OCI-LY3 (cell line): Measurements from ENCODE around the gene ASCC1.

Experiments used
- H2AFZ ChIP-seq: fragments of 200-600, 300-600 bp; shearing (Covaris generic); 2 replicates; pipeline ENCODE4 v1.6.0; 2014; ENCODE audit warnings: antibody characterized with exemption, low read depth, low read length
- H3K27ac ChIP-seq: fragments of 200-600, 300-600 bp; sonication (generic); 2 replicates; pipeline ENCODE4 v1.5.1; 2014; ENCODE audit warnings: mild to moderate bottlenecking, low read length, moderate library complexity, mixed read lengths
- H3K27me3 ChIP-seq: fragments of 200-600, 300-600 bp; sonication (generic); 2 replicates; pipeline ENCODE4 v1.6.1; 2014; ENCODE audit warnings: low read depth, low read length, mixed read lengths
- H3K36me3 ChIP-seq: fragments of 200-600, 300-600 bp; sonication (generic); replicated peaks from 2 replicates; pipeline ENCODE3; 2014; ENCODE audit warnings: low read depth, low read length, mixed read lengths
- H3K4me1 ChIP-seq: fragments of 300-600, 200-600 bp; sonication (generic); 2 replicates; pipeline ENCODE4 v1.6.1; 2014; ENCODE audit warnings: low read length, mixed read lengths
- H3K4me2 ChIP-seq: fragments of 200-600, 300-600 bp; sonication (generic); 2 replicates; pipeline ENCODE4 v1.6.1; 2014; ENCODE audit warnings: low read length, mixed read lengths
- H3K4me3 ChIP-seq: fragments of 300-600, 200-600 bp; sonication (generic); 2 replicates; pipeline ENCODE4 v1.5.1; 2014; ENCODE audit warnings: antibody characterized with exemption, mild to moderate bottlenecking, low read length, moderate library complexity
- H3K79me2 ChIP-seq: fragments of 300-600, 200-600 bp; shearing (Covaris generic); 2 replicates; pipeline ENCODE4 v1.6.1; 2014; ENCODE audit warnings: mild to moderate bottlenecking, low read length, mixed read lengths
- H3K9ac ChIP-seq: fragments of 300-600, 200-600 bp; shearing (Covaris generic); 2 replicates; pipeline ENCODE4 v1.6.0; 2014; ENCODE audit warnings: mild to moderate bottlenecking, low read length, moderate library complexity
- H3K9me3 ChIP-seq: fragments of 200-600, 300-600 bp; shearing (Covaris generic); 2 replicates; pipeline ENCODE4 v1.6.1; 2014; ENCODE audit warnings: low read length, mixed read lengths; ENCODE audit not compliant: insufficient read depth
- H4K20me1 ChIP-seq: fragments of 200-600, 300-600 bp; sonication (generic); 2 replicates; pipeline ENCODE4 v1.6.1; 2016; ENCODE audit warnings: low read length, mixed read lengths; ENCODE audit not compliant: insufficient read depth
- EZH2phosphoT487 ChIP-seq: fragments of 200-600 bp; shearing (Covaris generic); IDR thresholded peaks from 2 replicates; pipeline ENCODE4 v1.6.1; 2018; ENCODE audit warnings: antibody characterized with exemption, mixed run types, low read depth
- TF ChIP-seq, protein P1 (sequence below): fragments of 200-600, 300-600 bp; sonication (generic); IDR thresholded peaks from 2 replicates; pipeline ENCODE4 v1.5.1; 2014; ENCODE audit warnings: antibody characterized with exemption, low read length, low read depth

The ASCC1 gene

DNA sequence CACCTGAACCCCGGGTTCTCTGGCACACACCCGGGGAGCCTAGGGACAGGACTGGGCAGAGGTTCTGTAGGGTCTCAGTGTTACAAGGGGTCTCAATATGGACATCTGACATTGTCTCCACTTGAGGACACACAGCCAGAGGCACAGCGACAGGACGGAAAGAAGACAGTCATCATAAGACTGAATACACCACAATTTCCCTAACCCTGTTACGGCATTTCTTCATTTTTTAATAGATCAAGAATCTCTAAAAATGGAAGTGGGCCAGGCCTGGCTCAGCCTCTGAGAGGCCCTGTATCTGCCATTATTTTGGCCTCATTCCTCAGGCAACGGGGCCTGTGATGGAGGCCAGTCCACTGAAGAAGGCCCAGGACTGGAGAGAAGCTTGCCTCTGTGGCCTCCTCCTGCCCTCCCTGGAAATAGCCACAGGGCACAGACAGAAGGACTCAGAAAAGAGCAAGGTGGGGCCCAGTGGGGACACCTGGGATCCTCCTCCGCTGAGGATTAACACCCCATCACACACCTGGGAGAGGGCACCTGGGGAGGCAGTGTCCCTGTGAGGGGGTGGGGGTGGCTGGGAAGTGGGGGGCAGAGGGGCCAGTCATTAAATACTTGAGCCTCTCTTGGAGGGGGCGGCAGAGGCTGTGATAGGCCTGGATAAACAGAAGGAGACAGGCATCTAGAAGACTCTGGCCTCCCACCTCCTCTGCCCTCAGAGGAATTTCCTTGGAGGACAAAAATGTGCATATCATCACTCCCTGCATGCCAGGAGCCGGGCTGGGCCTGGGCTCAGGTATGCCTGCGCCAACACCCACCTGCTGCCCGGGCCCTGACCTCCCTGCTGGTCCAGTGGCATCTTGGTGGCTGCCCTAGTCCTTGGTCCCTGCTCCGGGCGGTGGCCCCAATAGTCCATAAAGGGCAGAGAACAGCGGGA is 135.8 kb downstream of the ASCC1 start:
- no peak overlapping the region for H3K9ac ChIP-seq
- no peak overlapping the region for H3K27ac ChIP-seq
- H3K36me3 ChIP-seq: no peaks in the 10 kb centered on the region
- no peak overlapping the region for H2AFZ ChIP-seq
- H3K4me2 ChIP-seq: no peak overlapping the region
- no peaks in the 10 kb centered on the region for H3K79me2 ChIP-seq
- H3K9me3 ChIP-seq: no peaks in the 10 kb centered on the region
- H3K4me3 ChIP-seq: no peak overlapping the region
- no peaks in the 10 kb centered on the region for H4K20me1 ChIP-seq
- H3K27me3 ChIP-seq: no peaks in the 10 kb centered on the region
- TF ChIP-seq, protein P1, sequence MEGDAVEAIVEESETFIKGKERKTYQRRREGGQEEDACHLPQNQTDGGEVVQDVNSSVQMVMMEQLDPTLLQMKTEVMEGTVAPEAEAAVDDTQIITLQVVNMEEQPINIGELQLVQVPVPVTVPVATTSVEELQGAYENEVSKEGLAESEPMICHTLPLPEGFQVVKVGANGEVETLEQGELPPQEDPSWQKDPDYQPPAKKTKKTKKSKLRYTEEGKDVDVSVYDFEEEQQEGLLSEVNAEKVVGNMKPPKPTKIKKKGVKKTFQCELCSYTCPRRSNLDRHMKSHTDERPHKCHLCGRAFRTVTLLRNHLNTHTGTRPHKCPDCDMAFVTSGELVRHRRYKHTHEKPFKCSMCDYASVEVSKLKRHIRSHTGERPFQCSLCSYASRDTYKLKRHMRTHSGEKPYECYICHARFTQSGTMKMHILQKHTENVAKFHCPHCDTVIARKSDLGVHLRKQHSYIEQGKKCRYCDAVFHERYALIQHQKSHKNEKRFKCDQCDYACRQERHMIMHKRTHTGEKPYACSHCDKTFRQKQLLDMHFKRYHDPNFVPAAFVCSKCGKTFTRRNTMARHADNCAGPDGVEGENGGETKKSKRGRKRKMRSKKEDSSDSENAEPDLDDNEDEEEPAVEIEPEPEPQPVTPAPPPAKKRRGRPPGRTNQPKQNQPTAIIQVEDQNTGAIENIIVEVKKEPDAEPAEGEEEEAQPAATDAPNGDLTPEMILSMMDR: no peak
- no peak for TF ChIP-seq EZH2phosphoT487
- H3K4me1 ChIP-seq: peaks cover 15% of the 10 kb centered on the region

DNA sequence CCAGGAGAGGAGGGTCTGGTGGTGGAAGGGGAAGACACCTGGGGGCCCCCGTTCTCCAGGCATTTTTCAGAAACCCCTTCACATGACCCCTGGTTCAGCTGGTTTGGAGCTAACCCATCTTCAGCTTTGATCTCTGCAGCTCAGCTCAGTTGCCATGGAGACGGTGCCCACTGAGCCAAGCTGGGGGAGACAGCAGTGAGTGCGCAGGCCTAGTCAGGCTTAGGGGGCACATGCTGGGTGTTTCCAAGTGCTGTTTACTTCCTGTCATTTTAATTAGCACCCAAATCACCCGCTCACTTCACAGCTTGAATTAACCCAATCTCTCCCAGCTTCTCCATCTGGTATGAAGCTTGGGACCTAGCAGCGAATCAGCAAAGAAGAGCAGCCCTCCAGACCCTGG is 136.7 kb downstream of the ASCC1 start:
- Histone ChIP-seq H3K27ac (no peak overlapping the region), H3K4me3 (no peak overlapping the region), H3K27me3 (no peaks in the 10 kb centered on the region), H2AFZ (no peak overlapping the region), H3K4me1 (peaks cover 18% of the 10 kb centered on the region), H3K9ac (no peak overlapping the region), H4K20me1 (no peaks in the 10 kb centered on the region), H3K4me2 (no peak overlapping the region), H3K36me3 (no peaks in the 10 kb centered on the region), H3K79me2 (no peaks in the 10 kb centered on the region), H3K9me3 (no peaks in the 10 kb centered on the region)
- no peak for TF ChIP-seq EZH2phosphoT487
- TF ChIP-seq, protein P1: no peak

DNA sequence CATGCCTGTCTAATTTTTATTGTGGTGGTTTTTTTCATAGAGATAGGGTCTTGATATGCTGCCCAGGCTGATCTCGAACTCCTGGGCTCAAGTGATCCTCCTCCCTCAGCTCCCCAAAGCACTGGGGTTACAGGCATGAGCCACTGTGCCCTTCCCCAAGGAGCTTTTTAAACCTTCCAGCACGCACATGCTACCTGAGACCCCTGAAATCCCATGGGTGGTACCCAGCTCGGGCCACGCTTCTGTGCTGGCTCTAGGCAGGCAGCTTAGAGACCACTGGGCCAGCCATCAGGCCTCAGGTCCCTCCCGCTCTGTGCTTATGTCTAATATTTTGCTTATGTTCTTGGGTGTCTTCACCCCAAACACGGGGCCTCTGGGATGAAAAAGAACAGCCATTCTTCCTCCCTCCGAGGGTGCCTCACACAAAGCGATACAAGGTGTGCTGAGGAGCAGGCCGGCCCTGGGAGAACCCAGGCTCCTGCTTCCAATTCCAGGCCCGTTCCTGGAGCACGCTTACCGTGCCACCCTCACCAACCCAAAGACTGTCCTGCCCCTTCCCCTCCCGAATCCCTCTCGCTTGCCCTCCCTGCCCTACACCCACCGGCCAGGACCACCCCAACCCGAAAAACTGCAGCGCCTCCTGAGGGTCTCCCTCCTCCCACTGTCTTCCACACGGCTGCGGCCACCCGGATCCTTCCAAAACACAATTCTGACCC is 138.6 kb downstream of the ASCC1 start:
- H3K27ac ChIP-seq: no peak overlapping the region

More for the DNA sequence above, 138.6 kb downstream of the ASCC1 start:
- Histone ChIP-seq H3K4me2 (no peak overlapping the region), H3K79me2 (no peaks in the 10 kb centered on the region), H3K9ac (no peak overlapping the region), H2AFZ (no peak overlapping the region), H3K4me1 (peaks cover 18% of the 10 kb centered on the region), H3K9me3 (no peaks in the 10 kb centered on the region), H3K4me3 (no peak overlapping the region), H3K27me3 (no peaks in the 10 kb centered on the region), H3K36me3 (no peaks in the 10 kb centered on the region), H4K20me1 (no peaks in the 10 kb centered on the region)
- no peak for TF ChIP-seq EZH2phosphoT487
- TF ChIP-seq, protein P1: no peak
